22Rv1 (cell line): ENCODE data around the gene SLC38A4.
"Not testable (repeated sequence)": the region's sequence is repeated elsewhere in the genome, so short reads cannot be mapped to it uniquely, and the experiment has no call there.

Experiments
- H3K27ac ChIP-seq: fragments of 450-650 bp; 2 replicates; pipeline ENCODE4 v1.5.1; 2017
- ZFX ChIP-seq: fragments of 450-650 bp; IDR thresholded peaks from 2 replicates; pipeline ENCODE4 v1.6.1; 2017; ENCODE audit warnings: antibody characterized with exemption, borderline replicate concordance
- TF ChIP-seq, protein P1 (sequence below): fragments of 450-650 bp; IDR thresholded peaks from 2 replicates; pipeline ENCODE4 v1.5.1; 2017; ENCODE audit warnings: mild to moderate bottlenecking

SLC38A4 gene

DNA sequence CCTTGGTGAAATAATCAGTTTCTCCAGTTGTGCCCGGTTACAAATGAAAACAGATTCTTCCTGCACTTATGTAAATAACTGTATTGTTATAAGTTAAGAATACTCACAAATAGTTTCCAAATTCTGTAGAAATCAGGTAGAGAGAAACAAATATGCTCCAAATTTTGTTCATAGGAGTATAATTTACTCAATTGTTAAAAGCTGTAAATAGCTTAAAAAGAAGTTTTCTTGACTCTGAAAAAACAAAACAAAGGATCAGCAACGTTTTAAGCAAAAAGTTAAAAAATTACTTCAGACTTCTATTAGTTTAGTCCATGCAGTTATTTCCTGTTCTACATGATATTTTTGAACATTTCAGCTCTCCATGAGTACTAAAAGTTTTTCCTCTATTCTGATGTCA, 30.0 kb upstream of the SLC38A4 start:
- TF ChIP-seq, protein P1, sequence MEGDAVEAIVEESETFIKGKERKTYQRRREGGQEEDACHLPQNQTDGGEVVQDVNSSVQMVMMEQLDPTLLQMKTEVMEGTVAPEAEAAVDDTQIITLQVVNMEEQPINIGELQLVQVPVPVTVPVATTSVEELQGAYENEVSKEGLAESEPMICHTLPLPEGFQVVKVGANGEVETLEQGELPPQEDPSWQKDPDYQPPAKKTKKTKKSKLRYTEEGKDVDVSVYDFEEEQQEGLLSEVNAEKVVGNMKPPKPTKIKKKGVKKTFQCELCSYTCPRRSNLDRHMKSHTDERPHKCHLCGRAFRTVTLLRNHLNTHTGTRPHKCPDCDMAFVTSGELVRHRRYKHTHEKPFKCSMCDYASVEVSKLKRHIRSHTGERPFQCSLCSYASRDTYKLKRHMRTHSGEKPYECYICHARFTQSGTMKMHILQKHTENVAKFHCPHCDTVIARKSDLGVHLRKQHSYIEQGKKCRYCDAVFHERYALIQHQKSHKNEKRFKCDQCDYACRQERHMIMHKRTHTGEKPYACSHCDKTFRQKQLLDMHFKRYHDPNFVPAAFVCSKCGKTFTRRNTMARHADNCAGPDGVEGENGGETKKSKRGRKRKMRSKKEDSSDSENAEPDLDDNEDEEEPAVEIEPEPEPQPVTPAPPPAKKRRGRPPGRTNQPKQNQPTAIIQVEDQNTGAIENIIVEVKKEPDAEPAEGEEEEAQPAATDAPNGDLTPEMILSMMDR = no peak
- TF ChIP-seq ZFX = no peak
- no peak overlapping the region for H3K27ac ChIP-seq

DNA sequence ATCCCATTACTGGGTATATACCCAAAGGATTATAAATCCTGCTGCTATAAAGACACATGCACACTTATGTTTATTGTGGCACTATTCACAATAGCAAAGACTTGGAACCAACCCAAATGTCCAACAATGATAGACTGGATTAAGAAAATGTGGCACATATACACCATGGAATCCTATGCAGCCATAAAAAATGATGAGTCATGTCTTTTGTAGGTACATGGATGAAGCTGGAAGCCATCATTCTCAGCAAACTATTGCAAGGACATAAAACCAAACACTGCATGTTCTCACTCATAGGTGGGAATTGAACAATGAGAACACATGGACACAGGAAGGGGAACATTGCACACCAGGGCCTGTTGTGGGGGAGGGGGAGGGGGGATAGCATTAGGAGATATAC, 28.4 kb upstream of the SLC38A4 start:
- not testable (repeated sequence) for H3K27ac ChIP-seq

DNA sequence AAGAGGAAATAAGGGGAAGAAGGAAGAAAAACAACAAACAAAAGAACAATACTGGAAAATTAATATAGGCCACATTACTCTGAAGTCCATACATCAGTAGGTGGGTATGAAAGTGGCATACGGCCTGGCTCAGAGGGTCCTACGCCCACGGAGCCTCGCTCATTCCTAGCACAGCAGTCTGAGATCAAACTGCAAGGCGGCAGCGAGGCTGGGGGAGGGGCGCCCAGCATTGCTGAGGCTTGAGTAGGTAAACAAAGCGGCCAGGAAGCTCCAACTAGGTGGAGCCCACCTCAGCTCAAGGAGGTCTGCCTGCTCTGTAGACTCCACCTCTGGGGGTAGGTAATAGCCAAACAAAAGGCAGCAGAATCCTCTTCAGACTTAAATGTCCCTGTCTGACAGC, 23.0 kb upstream of the SLC38A4 start:
- not testable (repeated sequence) for H3K27ac ChIP-seq

DNA sequence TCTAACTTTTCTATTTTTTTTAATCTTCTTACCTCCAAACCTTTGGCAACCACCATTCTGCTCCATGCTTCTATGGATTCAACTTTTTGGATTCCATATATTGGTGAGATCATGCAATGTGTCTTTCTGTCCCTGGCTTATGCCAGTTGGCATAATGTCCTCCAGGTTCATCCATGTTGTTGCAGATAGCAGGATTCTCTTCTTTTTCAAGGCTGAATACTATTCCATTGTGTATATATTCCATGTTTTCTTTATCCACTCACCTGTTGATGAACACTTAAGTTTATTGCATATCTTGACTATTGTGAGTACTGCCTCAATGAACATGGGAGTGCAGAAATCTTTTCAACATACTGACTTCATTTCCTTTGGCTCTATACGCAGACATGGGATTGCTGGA, 21.2 kb upstream of the SLC38A4 start:
- no peak overlapping the region for H3K27ac ChIP-seq
- no peak for TF ChIP-seq ZFX
- TF ChIP-seq, protein P1 = no peak

DNA sequence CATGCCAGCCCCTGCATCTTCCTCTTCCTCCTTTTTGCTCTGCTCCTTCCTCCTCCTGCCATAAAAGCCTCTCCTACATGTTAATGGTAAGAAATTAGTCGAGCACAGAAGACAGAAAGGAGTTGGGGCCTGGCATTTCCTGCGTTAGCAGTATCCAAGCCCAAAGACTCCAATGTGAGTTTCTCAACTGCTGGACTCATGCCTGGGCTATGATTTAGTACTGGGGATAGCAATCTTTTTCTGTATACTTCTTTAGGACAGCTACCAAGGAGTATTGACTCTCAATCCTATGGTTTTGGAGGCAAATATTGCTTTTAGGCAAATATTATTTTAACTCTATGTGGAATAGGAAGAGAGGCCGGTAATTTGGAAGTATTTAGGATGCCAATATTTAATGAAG, 18.0 kb upstream of the SLC38A4 start:
- TF ChIP-seq, protein P1 = no peak
- H3K27ac ChIP-seq = no peak overlapping the region

DNA sequence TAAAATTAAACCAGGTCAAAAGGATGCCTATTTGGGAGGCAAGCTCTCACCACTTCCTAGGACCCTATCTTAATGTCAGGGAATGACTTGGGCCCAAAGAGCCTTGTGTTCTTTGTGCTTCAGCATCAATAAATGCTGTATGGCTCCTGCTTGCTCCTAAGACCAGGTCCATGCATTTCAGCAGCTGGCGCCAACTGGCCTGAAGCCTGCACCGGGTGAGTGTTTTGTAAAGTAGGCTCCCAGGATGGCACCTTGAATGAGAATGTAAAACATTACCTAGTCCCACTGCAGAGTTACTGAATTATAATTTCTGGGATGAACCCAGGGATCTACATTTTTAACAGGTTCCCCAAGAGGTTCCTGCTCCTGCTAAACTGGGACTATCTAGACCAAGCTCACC, 16.1 kb upstream of the SLC38A4 start:
- no peak overlapping the region for H3K27ac ChIP-seq

DNA sequence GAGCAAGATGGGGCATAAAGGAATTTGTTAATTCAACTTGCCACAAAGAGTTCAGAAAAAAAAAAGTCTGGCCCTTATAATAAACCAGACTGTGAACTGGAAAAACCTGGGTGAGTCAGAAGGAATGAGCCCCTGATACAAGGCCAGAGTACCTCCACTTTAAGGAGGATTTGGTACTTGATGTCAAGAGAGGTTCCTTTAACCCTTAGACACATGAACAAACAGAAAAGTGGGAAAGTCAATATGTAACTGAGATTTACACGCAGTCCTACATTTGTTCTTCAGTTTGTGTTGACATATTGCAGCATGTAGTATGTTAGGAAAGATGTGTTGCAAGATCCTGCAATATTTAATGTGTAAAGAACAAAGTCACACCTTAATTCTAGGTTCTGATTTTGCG, 14.2 kb upstream of the SLC38A4 start:
- TF ChIP-seq, protein P1 = no peak
- TF ChIP-seq ZFX = no peak
- H3K27ac ChIP-seq = no peak overlapping the region

More for the DNA sequence above, 16.1 kb upstream of the SLC38A4 start:
- no peak for TF ChIP-seq ZFX

DNA sequence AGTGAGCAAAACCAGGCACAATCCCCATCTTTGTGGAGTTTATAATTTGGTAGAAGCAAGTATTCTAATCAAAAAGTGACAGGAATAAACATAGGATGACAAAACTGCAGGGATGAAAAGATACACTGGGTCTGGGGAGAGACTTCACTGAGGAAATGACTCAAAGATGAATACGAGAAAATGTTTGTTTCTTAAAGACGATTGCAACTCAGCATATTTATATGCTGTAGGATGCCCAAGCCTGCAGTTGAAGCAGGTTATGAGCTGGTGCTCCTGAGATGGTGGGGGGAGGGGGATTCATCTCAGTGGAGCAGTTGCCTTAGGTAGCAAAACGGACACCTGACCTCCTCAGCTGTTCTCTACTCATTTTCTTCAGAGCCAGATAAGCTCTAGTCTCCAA, 13.4 kb upstream of the SLC38A4 start:
- no peak overlapping the region for H3K27ac ChIP-seq
- TF ChIP-seq ZFX = no peak
- TF ChIP-seq, protein P1 = no peak

DNA sequence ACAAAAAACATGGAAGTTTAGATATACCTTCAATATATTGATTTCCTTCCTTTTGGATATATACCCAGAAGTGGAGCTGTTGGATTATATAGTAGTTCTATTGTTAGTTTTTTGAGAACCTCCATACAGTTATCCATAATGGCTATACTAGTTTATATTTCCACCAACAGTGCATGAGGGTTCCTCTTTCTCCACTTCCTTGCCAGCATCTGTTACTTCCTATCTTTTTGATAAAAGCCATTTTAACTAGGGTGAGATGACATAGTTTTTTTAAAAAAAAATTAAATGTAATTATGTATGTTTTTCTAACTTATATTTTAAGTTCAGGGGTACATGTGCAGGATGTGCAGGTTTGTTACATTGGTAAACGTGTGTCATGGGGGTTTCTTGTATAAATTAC, 10.0 kb upstream of the SLC38A4 start:
- no peak overlapping the region for H3K27ac ChIP-seq
- no peak for TF ChIP-seq ZFX

DNA sequence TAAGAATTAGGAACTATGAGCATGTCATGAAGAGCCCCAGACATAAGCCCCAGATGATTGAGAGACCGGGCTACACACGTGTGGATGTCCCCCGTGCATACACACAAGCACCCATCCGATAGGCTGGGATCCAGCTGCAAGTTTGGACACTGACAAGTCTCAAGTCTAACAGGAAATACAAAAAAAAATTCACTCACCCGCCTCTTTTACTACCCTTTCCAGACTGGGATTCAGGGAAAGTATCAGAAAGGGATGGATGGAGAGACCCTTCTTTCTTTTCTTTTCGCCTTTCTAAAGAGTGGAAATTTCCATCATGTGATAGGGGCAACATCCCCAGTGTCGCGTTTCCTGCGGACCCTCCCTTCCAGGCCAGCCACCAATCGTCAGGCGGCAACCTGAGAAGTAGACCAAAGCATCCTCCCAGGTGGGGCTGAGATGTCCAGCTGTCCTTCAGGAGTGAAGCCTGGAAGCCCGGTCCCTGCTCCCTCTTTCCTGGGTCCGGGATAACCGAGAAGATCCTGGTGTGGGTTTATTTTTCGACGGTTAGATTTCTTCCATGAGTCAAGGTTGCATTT, 6.4 kb upstream of the SLC38A4 start:
- TF ChIP-seq, protein P1 = no peak
- TF ChIP-seq ZFX = no peak

More for the DNA sequence above, 6.4 kb upstream of the SLC38A4 start:
- no peak overlapping the region for H3K27ac ChIP-seq
